Stimulated activated naive CD8-positive, alpha-beta T cell treated with anti-CD3 and anti-CD28 coated beads, Interleukin-15, Interleukin-2, amounts not matched to agents 100 U/mL and 50 U/mL, for 24 hours (primary cell): ENCODE results near the gene OSBPL6.
"Not testable (repeated sequence)": the region's sequence is repeated elsewhere in the genome, so short reads cannot be mapped to it uniquely, and the experiment has no call there.

Source experiments
- ATAC-seq: fragments of 150-1000 bp; cut with Tn5 transposase; one replicate; pipeline ENCODE4 v1.10.0; 2021
- DNase-seq: peaks from one replicate; pipeline ENCODE4 v3.0.0; 2021

OSBPL6 gene

GRCh38 chr2:178403671-178404306, 209.5 kb downstream of the OSBPL6 start:
- DNase-seq (no peak), ATAC-seq (no peak)

- DNase-seq (no peak), ATAC-seq (no peak)
These were observed 210.1 kb downstream of the OSBPL6 start for GRCh38 chr2:178404368-178404767.

GRCh38 chr2:178409261-178409660, 214.9 kb downstream of the OSBPL6 start:
- ATAC-seq, result no peak
- DNase-seq, result no peak

- DNase-seq (no peak), ATAC-seq (no peak)
These were observed 217.7 kb downstream of the OSBPL6 start for GRCh38 chr2:178412047-178412446.

GRCh38 chr2:178412453-178412852, 218.1 kb downstream of the OSBPL6 start:
- DNase-seq, ATAC-seq: not testable (repeated sequence)

- ATAC-seq (peak; percentile 80), DNase-seq (peak; percentile 85)
These were observed 219.4 kb downstream of the OSBPL6 start for GRCh38 chr2:178413472-178414265.

- ATAC-seq (peak; percentile 90), DNase-seq (peak; percentile 85)
These were observed 220.2 kb downstream of the OSBPL6 start for GRCh38 chr2:178414266-178415247.

- DNase-seq (no peak), ATAC-seq (no peak)
These were observed 221.7 kb downstream of the OSBPL6 start for GRCh38 chr2:178415979-178416378.

GRCh38 chr2:178417916-178418315, 223.6 kb downstream of the OSBPL6 start:
- no peak for ATAC-seq
- no peak for DNase-seq

- ATAC-seq (no peak), DNase-seq (no peak)
These were observed 224.1 kb downstream of the OSBPL6 start for GRCh38 chr2:178418426-178418825.

GRCh38 chr2:178419123-178419522, 224.8 kb downstream of the OSBPL6 start:
- DNase-seq, result no peak
- ATAC-seq, result no peak

GRCh38 chr2:178420463-178420999, 226.2 kb downstream of the OSBPL6 start:
- DNase-seq (no peak), ATAC-seq (no peak)

GRCh38 chr2:178422097-178422496, 227.8 kb downstream of the OSBPL6 start:
- ATAC-seq, result no peak

GRCh38 chr2:178423746-178424145, 229.4 kb downstream of the OSBPL6 start:
- DNase-seq, ATAC-seq: not testable (repeated sequence)

More at GRCh38 chr2:178422097-178422496, 227.8 kb downstream of the OSBPL6 start:
- no peak for DNase-seq

- ATAC-seq, result no peak
- no peak for DNase-seq
These were observed 231.0 kb downstream of the OSBPL6 start for GRCh38 chr2:178425255-178425827.

- no peak for ATAC-seq
- no peak for DNase-seq
These were observed 232.1 kb downstream of the OSBPL6 start for GRCh38 chr2:178426388-178426787.

- ATAC-seq (no peak), DNase-seq (no peak)
These were observed 233.1 kb downstream of the OSBPL6 start for GRCh38 chr2:178427458-178427857.

GRCh38 chr2:178428396-178428806, 234.1 kb downstream of the OSBPL6 start:
- ATAC-seq (no peak), DNase-seq (no peak)

GRCh38 chr2:178429336-178429735, 235.0 kb downstream of the OSBPL6 start:
- DNase-seq (no peak), ATAC-seq (no peak)

- DNase-seq, result no peak
- ATAC-seq, result no peak
These were observed 242.3 kb downstream of the OSBPL6 start for GRCh38 chr2:178436662-178437061.

GRCh38 chr2:178441426-178441825, 247.1 kb downstream of the OSBPL6 start:
- no peak for ATAC-seq
- no peak for DNase-seq
